Colonic mucosa (tissue), 4 donors: ENCODE data around the gene MPHOSPH6. TPM values are rescaled to one million over a fixed set of nuclear protein-coding genes. Genes with fewer than 3 reads are reported as not detected.
A peak's percentile ranks its signal among the peaks of the same experiment; 100 is the strongest.
"Not testable (repeated sequence)": the region's sequence is repeated elsewhere in the genome, so short reads cannot be mapped to it uniquely, and the experiment has no call there.

Source experiments
- DNase-seq: peaks from one replicate; pipeline ENCODE4 v3.0.0-alpha.2; 2020
- H3K27ac ChIP-seq: fragments of 200-600 bp; one replicate; pipeline ENCODE4 v1.8.0; 2021
- H3K27me3 ChIP-seq: fragments of 200-600 bp; one replicate; pipeline ENCODE4 v1.8.0; 2021
- H3K36me3 ChIP-seq: fragments of 200-600 bp; one replicate; pipeline ENCODE4 v1.8.0; 2021
- H3K4me1 ChIP-seq: fragments of 200-600 bp; one replicate; pipeline ENCODE4 v1.8.0; 2021; ENCODE audit warnings: mild to moderate bottlenecking
- H3K4me3 ChIP-seq: fragments of 200-600 bp; one replicate; pipeline ENCODE4 v1.8.0; 2021
- H3K9ac ChIP-seq, 2 donors: one replicate each; pipeline ENCODE4 v1.7.0; 2013; ENCODE audit warnings: control low read depth in 2 of 2, low read depth in 2 of 2, low read length in 2 of 2
- H3K9me3 ChIP-seq: fragments of 200-600 bp; one replicate; pipeline ENCODE4 v1.8.0; 2021
- CTCF ChIP-seq: fragments of 200-600 bp; IDR thresholded peaks from one replicate; pipeline ENCODE4 v1.8.0; 2022; ENCODE audit warnings: antibody characterized with exemption, mild to moderate bottlenecking
- intact Hi-C: fragments of 100-400 bp; cut with DNase I; formaldehyde crosslinking; loops from one replicate; pipeline ENCODE4 v1.14.1; 2022
- total RNA-seq, 2 donors: library from RNA; stranded (reverse); fragmentation: NEBNext Ultra II Directional in 1 of 2; extraction: Animal tissue kit (Norgen Biotek cat#: 25700) in 1 of 2; gene quantifications; one replicate each; pipeline ENCODE4 v1.2.1, GENCODE V29; 2021
- donor health status: healthy.
- donor health status: DM: no; HTN: no; CAD: no.
- donor health status: DM: no; HTN: no; CAD: no.

Gene MPHOSPH6
- total RNA-seq, 2 donors from 2014 or later = 18.1 to 22.8 TPM

GRCh38 chr16:82147546-82147945, 22.5 kb downstream of the MPHOSPH6 start:
- Histone ChIP-seq H3K9me3 (no peaks in the 10 kb centered on the region), H3K36me3 (no peaks in the 10 kb centered on the region), H3K4me1 (no peaks in the 10 kb centered on the region), H3K9ac (no peak overlapping the region), H3K27me3 (no peaks in the 10 kb centered on the region), H3K4me3 (no peak overlapping the region), H3K27ac (no peak overlapping the region)
- DNase-seq = no peak
- intact Hi-C loops = no loop called here
- TF ChIP-seq CTCF = no peak

GRCh38 chr16:82146957-82147356, 23.1 kb downstream of the MPHOSPH6 start:
- no peak for TF ChIP-seq CTCF
- no peak overlapping the region for H3K27ac ChIP-seq
- H3K36me3 ChIP-seq = no peaks in the 10 kb centered on the region
- no peaks in the 10 kb centered on the region for H3K4me1 ChIP-seq
- H3K4me3 ChIP-seq = no peak overlapping the region
- no peak overlapping the region for H3K9ac ChIP-seq
- no peaks in the 10 kb centered on the region for H3K27me3 ChIP-seq
- DNase-seq = no peak
- H3K9me3 ChIP-seq = no peaks in the 10 kb centered on the region
- intact Hi-C loops = no loop called here

DNA sequence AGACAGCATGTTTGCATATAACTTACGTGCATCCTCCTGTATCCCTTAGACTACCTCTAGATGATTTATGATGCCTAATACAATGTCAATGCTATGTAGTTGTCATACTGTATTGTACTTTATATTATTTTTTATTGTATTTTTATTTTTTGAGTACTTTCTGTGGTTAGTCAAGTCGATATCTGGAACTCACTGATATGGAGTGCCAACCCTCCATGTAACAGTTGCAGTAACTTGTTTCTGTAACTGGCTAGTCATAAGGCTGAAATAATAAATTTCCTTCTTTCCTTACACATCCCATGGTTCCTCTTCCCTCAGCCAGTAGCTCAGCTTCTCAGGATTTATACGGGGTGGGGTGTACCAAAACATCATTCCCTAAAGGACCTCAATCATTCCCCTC, 23.5 kb downstream of the MPHOSPH6 start:
- intact Hi-C loops = no loop called here
- no peaks in the 10 kb centered on the region for H3K27me3 ChIP-seq
- TF ChIP-seq CTCF = no peak

DNA sequence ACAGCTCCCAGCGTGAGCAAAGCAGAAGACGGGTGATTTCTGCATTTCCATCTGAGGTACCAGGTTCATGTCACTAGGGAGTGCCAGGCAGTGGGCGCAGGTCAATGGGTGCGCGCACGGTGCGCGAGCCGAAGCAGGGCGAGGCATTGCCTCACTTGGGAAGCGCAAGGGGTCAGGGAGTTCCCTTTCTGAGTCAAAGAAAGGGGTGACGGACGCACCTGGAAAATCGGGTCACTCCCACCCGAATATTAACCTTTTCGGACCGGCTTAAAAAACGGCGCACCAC, 30.8 kb downstream of the MPHOSPH6 start:
- H3K27ac ChIP-seq, intact Hi-C loops, H3K27me3 ChIP-seq, H3K36me3 ChIP-seq, H3K9ac ChIP-seq, H3K4me1 ChIP-seq, H3K9me3 ChIP-seq: not testable (repeated sequence)
- peak overlapping the region; percentile 21 for H3K4me3 ChIP-seq
- peak; percentile 26 for DNase-seq

More for the DNA sequence above, 23.5 kb downstream of the MPHOSPH6 start:
- no peak overlapping the region for H3K27ac ChIP-seq
- DNase-seq = no peak
- H3K36me3 ChIP-seq = no peaks in the 10 kb centered on the region
- no peak overlapping the region for H3K9ac ChIP-seq
- H3K4me1 ChIP-seq = no peaks in the 10 kb centered on the region
- H3K9me3 ChIP-seq = no peaks in the 10 kb centered on the region
- no peak overlapping the region for H3K4me3 ChIP-seq

GRCh38 chr16:82138478-82139285, 31.3 kb downstream of the MPHOSPH6 start:
- H3K27ac ChIP-seq = no peak overlapping the region
- no peak overlapping the region for H3K9ac ChIP-seq

More at GRCh38 chr16:82138478-82139285, 31.3 kb downstream of the MPHOSPH6 start:
- Histone ChIP-seq H3K4me3 (peak overlapping the region; percentile 21), H3K9me3 (no peaks in the 10 kb centered on the region), H3K27me3 (no peaks in the 10 kb centered on the region), H3K36me3 (no peaks in the 10 kb centered on the region), H3K4me1 (no peaks in the 10 kb centered on the region)
- intact Hi-C loops = no loop called here
- no peak for DNase-seq
- no peak for TF ChIP-seq CTCF
